Naive thymus-derived CD4-positive, alpha-beta T cell (primary cell): ENCODE data around the gene SMYD3. TPM values are rescaled to one million over a fixed set of nuclear protein-coding genes. Genes with fewer than 3 reads are reported as not detected.
A peak's percentile ranks its signal among the peaks of the same experiment; 100 is the strongest.

ENCODE experiments used
- ATAC-seq: fragments of 150-1000 bp; cut with Tn5 transposase; 2 replicates; pipeline ENCODE4 v1.10.0; 2021; ENCODE audit warnings: mild to moderate bottlenecking, moderate library complexity
- CTCF ChIA-PET: fragments of 350-600 bp; sonication (Branson Sonifier 250); formaldehyde crosslinking; loops from one replicate; lab custom pipeline; 2021; ENCODE audit warnings: antibody characterized with exemption; lab: Charles Lee
- POLR2A ChIA-PET: fragments of 350-600 bp; sonication (Branson Sonifier 250); formaldehyde crosslinking; loops from one replicate; lab custom pipeline; 2021; ENCODE audit warnings: antibody characterized with exemption, inconsistent platforms; lab: Charles Lee
- DNase-seq, 9 donors: peaks; one replicate each; pipeline versions ENCODE4 v3.0.0 to v3.0.0-alpha.2; 2020 to 2022; ENCODE audit warnings: mixed read lengths in 1 of 9
- H3K27ac ChIP-seq: one replicate; pipeline ENCODE4 v1.7.0; 2013; ENCODE audit warnings: mild to moderate bottlenecking, low read depth, low read length, moderate library complexity
- H3K27me3 ChIP-seq, 2 donors: one replicate each; pipeline ENCODE4 v1.7.0; 2013; ENCODE audit warnings: low read length in 2 of 2, mild to moderate bottlenecking in 2 of 2, moderate library complexity in 2 of 2; ENCODE audit not compliant: control insufficient read depth in 2 of 2, insufficient read depth in 2 of 2
- H3K36me3 ChIP-seq, 3 experiments: 1 replicate in 2 of 3; 2 replicates in 1 of 3; pipeline ENCODE4 v1.7.0; 2013; ENCODE audit warnings: low read length in 3 of 3, mild to moderate bottlenecking in 3 of 3, moderate library complexity in 1 of 3; ENCODE audit not compliant: insufficient read depth in 3 of 3, control insufficient read depth in 2 of 3
- H3K4me1 ChIP-seq, 2 donors: one replicate each; pipeline ENCODE4 v1.7.0; 2013; ENCODE audit warnings: low read length in 2 of 2, mild to moderate bottlenecking in 2 of 2, moderate library complexity in 1 of 2; ENCODE audit not compliant: control insufficient read depth in 2 of 2, insufficient read depth in 2 of 2
- H3K4me3 ChIP-seq: 2 replicates; pipeline ENCODE4 v1.7.0; 2013; ENCODE audit warnings: mild to moderate bottlenecking, low read length
- H3K9me3 ChIP-seq, 3 experiments: 1 replicate in 2 of 3; 2 replicates in 1 of 3; pipeline ENCODE4 v1.7.0; 2013; ENCODE audit warnings: low read length in 3 of 3; ENCODE audit not compliant: control insufficient read depth in 2 of 3
- H3K27ac Mint-ChIP-seq, 9 donors: one replicate each; pipeline ENCODE4 v1.8.0; 2020 to 2022; ENCODE audit warnings: mixed read lengths in 9 of 9, mild to moderate bottlenecking in 8 of 9, moderate library complexity in 5 of 9, inconsistent platforms in 2 of 9
- H3K27me3 Mint-ChIP-seq, 5 donors: one replicate each; pipeline ENCODE4 v1.8.0; 2021 to 2022; ENCODE audit warnings: mixed read lengths in 5 of 5, mild to moderate bottlenecking in 1 of 5
- H3K36me3 Mint-ChIP-seq, 5 donors: one replicate each; pipeline ENCODE4 v1.8.0; 2020 to 2022; ENCODE audit warnings: mixed read lengths in 5 of 5, mild to moderate bottlenecking in 3 of 5, inconsistent platforms in 1 of 5
- H3K4me1 Mint-ChIP-seq, 7 donors: one replicate each; pipeline ENCODE4 v1.8.0; 2020 to 2022; ENCODE audit warnings: mixed read lengths in 7 of 7, mild to moderate bottlenecking in 3 of 7, inconsistent platforms in 1 of 7
- H3K4me3 Mint-ChIP-seq, 10 donors: one replicate each; pipeline ENCODE4 v1.8.0; 2020 to 2022; ENCODE audit warnings: mild to moderate bottlenecking in 10 of 10, mixed read lengths in 10 of 10, moderate library complexity in 6 of 10, inconsistent platforms in 2 of 10
- H3K9me3 Mint-ChIP-seq, 11 donors: one replicate each; pipeline ENCODE4 v1.8.0; 2020 to 2022; ENCODE audit warnings: mixed read lengths in 11 of 11, mild to moderate bottlenecking in 4 of 11, inconsistent platforms in 1 of 11, moderate library complexity in 1 of 11
- intact Hi-C, 2 donors: fragments of 100-400 bp; cut with micrococcal nuclease; formaldehyde crosslinking; loops; one replicate each; pipeline ENCODE4 v1.15.1; 2023
- polyA plus RNA-seq, 2 donors: library from polyadenylated mRNA; unstranded; fragments of 300-500 nt; fragmentation: Illumina TruSeq; gene quantifications; one replicate each; pipeline ENCODE4 v1.2.3, GENCODE V29; 2021
- total RNA-seq, 6 experiments: library from RNA in 5 of 6; stranded (reverse) in 5 of 6; gene quantifications; 1 replicate in 5 of 6; 2 replicates in 1 of 6; pipeline ENCODE4 v1.2.3 and lab custom pipeline; 2021 to 2026

SMYD3 gene
- total and polyA plus RNA-seq, 7 experiments from 2014 or later = 19.5 to 28.6 (median 24.4) TPM

DNA sequence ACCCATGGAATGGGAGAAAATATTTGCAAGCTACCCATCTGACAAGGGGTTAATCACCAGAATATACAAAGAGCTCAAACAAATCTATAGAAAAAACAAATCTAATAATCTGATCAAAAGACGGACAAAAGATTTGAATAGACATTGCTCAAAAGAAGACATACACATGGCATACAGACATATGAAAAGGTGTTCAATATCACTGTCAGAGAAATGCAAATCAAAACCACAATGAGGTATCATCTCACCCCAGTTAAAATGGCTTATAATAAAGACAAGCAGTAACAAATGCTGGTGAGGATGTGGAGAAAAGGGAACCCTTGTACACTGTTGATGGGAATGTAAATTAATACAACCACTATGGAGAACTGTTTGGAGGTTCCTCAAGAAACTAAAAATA lies 600.9 kb downstream of the SMYD3 start:
- Histone ChIP-seq H3K36me3 (no peaks in the 10 kb centered on the region), H3K4me1 (no peaks in the 10 kb centered on the region), H3K4me3 (no peak overlapping the region), H3K27ac (no peak overlapping the region), H3K9me3 (no peaks in the 10 kb centered on the region), H3K27me3 (no peaks in the 10 kb centered on the region)
- Mint-ChIP-seq H3K27me3 (no peaks in the 10 kb centered on the region), H3K9me3 (peaks cover 0 to 5% (median 0%) of the 10 kb centered on the region in 11 donors), H3K4me1 (peaks cover 0 to 5% (median 0%) of the 10 kb centered on the region in 7 donors), H3K36me3 (peaks cover 4 to 63% (median 32%) of the 10 kb centered on the region in 5 donors), H3K4me3 (no peak overlapping the region), H3K27ac (no peak overlapping the region)
- intact Hi-C loops = no loop called here
- ChIA-PET POLR2A (no interaction called here), CTCF (no interaction called here)
- no peak for DNase-seq
- no peak for ATAC-seq

DNA sequence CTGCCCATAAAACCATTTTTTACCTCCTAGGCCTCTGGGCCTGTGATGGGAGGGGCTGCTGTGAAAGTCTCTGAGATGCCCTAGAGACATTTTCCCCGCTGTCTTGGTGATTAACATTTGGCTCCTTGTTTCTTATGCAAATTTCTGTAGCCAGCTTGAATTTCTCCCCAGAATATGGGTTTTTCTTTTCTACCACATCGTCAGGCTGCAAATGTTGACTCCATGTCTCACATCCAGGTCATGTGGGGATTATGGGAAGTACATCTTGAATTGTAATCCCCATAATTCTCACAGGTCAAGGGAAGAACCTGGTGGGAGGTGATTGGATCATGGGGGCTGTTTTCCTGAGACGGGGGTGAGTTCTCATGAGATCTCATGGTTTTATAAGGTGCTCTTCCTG lies 603.2 kb downstream of the SMYD3 start:
- DNase-seq = no peak
- ATAC-seq = no peak
- peaks cover 0 to 5% (median 0%) of the 10 kb centered on the region in 7 donors for H3K4me1 Mint-ChIP-seq
- Histone ChIP-seq H3K27ac (no peak overlapping the region), H3K9me3 (no peaks in the 10 kb centered on the region), H3K4me1 (no peaks in the 10 kb centered on the region), H3K36me3 (no peaks in the 10 kb centered on the region), H3K4me3 (no peak overlapping the region), H3K27me3 (no peaks in the 10 kb centered on the region)
- POLR2A ChIA-PET = no interaction called here
- CTCF ChIA-PET = interaction anchor here (0.6 kb wide), 1 partner anchor 1301 kb away, joined by 4 read pairs; no protein-coding TSS in a partner anchor
- peaks cover 0 to 9% (median 0%) of the 10 kb centered on the region in 11 donors for H3K9me3 Mint-ChIP-seq
- H3K36me3 Mint-ChIP-seq = peaks cover 6 to 67% (median 50%) of the 10 kb centered on the region in 5 donors
- no peaks in the 10 kb centered on the region for H3K27me3 Mint-ChIP-seq
- no peak overlapping the region for H3K4me3 Mint-ChIP-seq
- intact Hi-C loops = no loop called here
- peak overlapping the region in 1 of 9 donors; percentile 37 for H3K27ac Mint-ChIP-seq

DNA sequence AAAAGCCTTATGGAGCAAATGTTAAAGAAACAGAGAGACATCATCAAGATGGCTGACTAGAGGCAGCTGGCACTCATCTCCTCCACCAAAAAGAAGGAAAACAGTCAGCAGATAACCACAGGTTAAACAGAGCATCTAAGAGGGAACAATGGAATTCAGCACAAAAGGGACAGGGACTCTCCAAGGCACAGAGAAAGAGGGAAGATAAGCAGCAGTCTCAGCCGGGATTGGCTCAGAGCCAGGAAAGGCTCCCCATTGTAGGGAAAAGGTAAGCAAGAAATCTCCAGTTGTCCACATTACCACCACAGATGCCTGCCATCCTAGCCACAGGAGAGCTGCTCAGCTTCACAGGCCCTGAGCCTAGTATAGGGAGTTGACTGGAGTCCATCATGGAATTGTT lies 605.5 kb downstream of the SMYD3 start:
- Histone ChIP-seq H3K9me3 (no peaks in the 10 kb centered on the region), H3K4me3 (no peak overlapping the region), H3K27ac (no peak overlapping the region), H3K27me3 (no peaks in the 10 kb centered on the region), H3K36me3 (no peaks in the 10 kb centered on the region), H3K4me1 (no peaks in the 10 kb centered on the region)
- intact Hi-C loops = no loop called here
- no peak overlapping the region for H3K27ac Mint-ChIP-seq
- ATAC-seq (no peak), DNase-seq (no peak)
- no peak overlapping the region for H3K4me3 Mint-ChIP-seq
- no peaks in the 10 kb centered on the region for H3K27me3 Mint-ChIP-seq
- peaks cover 0 to 5% (median 0%) of the 10 kb centered on the region in 7 donors for H3K4me1 Mint-ChIP-seq
- POLR2A ChIA-PET = no interaction called here
- CTCF ChIA-PET = no interaction called here
- H3K9me3 Mint-ChIP-seq = peaks cover 0 to 9% (median 0%) of the 10 kb centered on the region in 11 donors
- H3K36me3 Mint-ChIP-seq = peaks cover 6 to 69% (median 51%) of the 10 kb centered on the region in 5 donors

DNA sequence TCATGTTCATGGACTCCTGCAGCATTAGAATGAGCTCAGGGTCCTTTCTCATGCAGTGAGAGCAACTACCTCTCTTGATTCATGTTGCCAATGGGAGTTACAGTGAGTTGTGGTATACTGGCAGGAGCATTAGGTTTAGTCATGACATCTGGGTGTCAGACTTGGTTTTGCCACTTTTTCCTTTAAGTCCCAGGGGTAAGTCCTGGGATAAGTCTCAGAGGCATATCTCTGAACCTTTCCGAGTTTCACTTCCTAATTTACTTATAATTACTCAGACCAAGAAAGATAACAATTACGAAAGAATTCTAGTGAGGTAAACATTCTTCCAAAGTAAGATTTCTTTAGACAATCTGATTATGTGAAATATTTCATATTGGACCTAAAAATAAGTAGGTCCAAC lies 606.0 kb downstream of the SMYD3 start:
- peaks cover 0 to 9% (median 1%) of the 10 kb centered on the region in 11 donors for H3K9me3 Mint-ChIP-seq
- H3K27me3 Mint-ChIP-seq = no peaks in the 10 kb centered on the region
- H3K27ac Mint-ChIP-seq = no peak overlapping the region
- CTCF ChIA-PET = no interaction called here
- Histone ChIP-seq H3K27me3 (no peaks in the 10 kb centered on the region), H3K4me3 (no peak overlapping the region), H3K9me3 (no peaks in the 10 kb centered on the region), H3K36me3 (no peaks in the 10 kb centered on the region), H3K27ac (no peak overlapping the region), H3K4me1 (no peaks in the 10 kb centered on the region)
- H3K4me1 Mint-ChIP-seq = peaks cover 0 to 5% (median 0%) of the 10 kb centered on the region in 7 donors
- peaks cover 6 to 74% (median 55%) of the 10 kb centered on the region in 5 donors for H3K36me3 Mint-ChIP-seq
- ATAC-seq = no peak
- no peak for DNase-seq
- POLR2A ChIA-PET = no interaction called here
- H3K4me3 Mint-ChIP-seq = no peak overlapping the region
- intact Hi-C loops = no loop called here

DNA sequence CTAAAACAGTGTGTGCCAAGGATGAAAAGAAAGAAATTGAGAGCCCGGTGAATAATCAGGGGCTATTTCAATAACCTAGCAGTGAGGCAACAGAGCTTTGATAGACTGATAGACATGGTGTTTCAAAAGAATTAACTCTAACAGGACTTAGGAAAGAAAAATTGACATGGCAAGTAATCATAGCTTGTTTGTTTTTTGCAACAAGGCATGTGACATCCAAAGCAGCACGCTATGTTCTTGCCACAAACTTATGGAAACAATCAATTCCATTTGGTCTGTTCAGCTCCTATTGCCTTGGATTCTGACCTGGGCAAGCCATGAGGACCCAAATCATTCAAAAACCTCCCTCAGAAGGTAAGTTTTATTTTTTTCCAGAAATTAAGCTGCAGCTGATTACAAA lies 608.5 kb downstream of the SMYD3 start:
- DNase-seq (no peak), ATAC-seq (no peak)
- Mint-ChIP-seq H3K27ac (no peak overlapping the region), H3K9me3 (peaks cover 0 to 30% (median 6%) of the 10 kb centered on the region in 11 donors), H3K36me3 (peaks cover under 1 to 82% (median 63%) of the 10 kb centered on the region in 5 donors), H3K4me3 (no peak overlapping the region), H3K27me3 (no peaks in the 10 kb centered on the region), H3K4me1 (peaks cover 0 to 5% (median 0%) of the 10 kb centered on the region in 7 donors)
- Histone ChIP-seq H3K9me3 (peaks cover 0 to 6% (median 0%) of the 10 kb centered on the region in 3 experiments), H3K36me3 (no peaks in the 10 kb centered on the region), H3K4me3 (no peak overlapping the region), H3K4me1 (no peaks in the 10 kb centered on the region), H3K27me3 (no peaks in the 10 kb centered on the region), H3K27ac (no peak overlapping the region)
- POLR2A ChIA-PET = no interaction called here
- intact Hi-C loops = no loop called here
- CTCF ChIA-PET = interaction anchor here (0.7 kb wide), 1 partner anchor 885 kb away, joined by 3 read pairs; no protein-coding TSS in a partner anchor

- H3K27me3 ChIP-seq = no peaks in the 10 kb centered on the region
- H3K9me3 ChIP-seq = peaks cover 0 to 6% (median 0%) of the 10 kb centered on the region in 3 experiments
- peaks cover 3 to 83% (median 58%) of the 10 kb centered on the region in 5 donors for H3K36me3 Mint-ChIP-seq
- H3K4me3 Mint-ChIP-seq = no peak overlapping the region
- no peak overlapping the region for H3K4me3 ChIP-seq
- DNase-seq (no peak), ATAC-seq (no peak)
- H3K4me1 Mint-ChIP-seq = peaks cover 0 to 3% (median 0%) of the 10 kb centered on the region in 7 donors
- no peaks in the 10 kb centered on the region for H3K27me3 Mint-ChIP-seq
- H3K9me3 Mint-ChIP-seq = peaks cover 0 to 40% (median 11%) of the 10 kb centered on the region in 11 donors
- no peak overlapping the region for H3K27ac Mint-ChIP-seq
- ChIA-PET POLR2A (no interaction called here), CTCF (no interaction called here)
- intact Hi-C loops = no loop called here
- no peak overlapping the region for H3K27ac ChIP-seq
- H3K36me3 ChIP-seq = no peaks in the 10 kb centered on the region
- H3K4me1 ChIP-seq = no peaks in the 10 kb centered on the region
Observed at GRCh38 chr1:245896258-245896657, 610.8 kb downstream of the SMYD3 start.

DNA sequence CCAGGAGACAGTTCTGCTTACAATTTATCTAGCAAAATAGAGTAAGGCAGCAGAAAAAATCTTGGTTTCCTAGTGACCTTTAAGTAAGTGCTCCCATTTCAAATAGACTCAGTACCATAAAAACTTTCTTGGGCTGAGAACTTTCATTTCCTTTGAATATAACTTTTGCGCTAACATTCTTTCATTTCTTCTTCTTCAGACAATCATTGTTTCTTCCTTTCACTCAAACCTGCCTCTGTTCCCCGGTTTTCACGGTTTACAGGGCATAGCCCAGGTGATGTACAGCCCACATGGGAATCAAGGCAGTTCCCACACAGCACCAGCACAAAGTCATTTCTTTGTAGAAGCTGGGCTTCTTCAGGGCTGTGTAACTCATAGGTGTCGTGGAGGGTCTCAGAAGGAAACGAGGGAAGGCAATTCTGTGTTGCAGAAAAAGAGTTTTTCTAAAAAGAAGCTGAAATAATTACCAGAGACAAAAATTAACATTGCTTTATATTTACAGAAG lies 611.6 kb downstream of the SMYD3 start:
- Histone ChIP-seq H3K36me3 (no peaks in the 10 kb centered on the region), H3K27me3 (no peaks in the 10 kb centered on the region), H3K9me3 (peaks cover 0 to 6% (median 0%) of the 10 kb centered on the region in 3 experiments), H3K27ac (no peak overlapping the region), H3K4me1 (no peaks in the 10 kb centered on the region), H3K4me3 (no peak overlapping the region)
- ATAC-seq = no peak
- Mint-ChIP-seq H3K36me3 (peaks cover 3 to 82% (median 54%) of the 10 kb centered on the region in 5 donors), H3K9me3 (peaks cover 0 to 38% (median 11%) of the 10 kb centered on the region in 11 donors), H3K27ac (no peak overlapping the region), H3K4me3 (no peak overlapping the region), H3K4me1 (peaks cover 0 to 3% (median 0%) of the 10 kb centered on the region in 7 donors), H3K27me3 (no peaks in the 10 kb centered on the region)
- intact Hi-C loops = no loop called here
- ChIA-PET CTCF (no interaction called here), POLR2A (no interaction called here)
- DNase-seq = no peak
